ENCODE measurements around the gene ZNF497. TPM values are rescaled to one million over a fixed set of nuclear protein-coding genes. Genes with fewer than 3 reads are reported as not detected.
A peak's percentile ranks its signal among the peaks of the same experiment; 100 is the strongest.
"Not testable (repeated sequence)": the region's sequence is repeated elsewhere in the genome, so short reads cannot be mapped to it uniquely, and the experiment has no call there.

ZNF497 gene
- 1.1 and 3.0 TPM in 2 replicates for total RNA-seq (2014; rRNA removed; shearing (Covaris generic); ENCODE audit: low replicate concordance)

DNA sequence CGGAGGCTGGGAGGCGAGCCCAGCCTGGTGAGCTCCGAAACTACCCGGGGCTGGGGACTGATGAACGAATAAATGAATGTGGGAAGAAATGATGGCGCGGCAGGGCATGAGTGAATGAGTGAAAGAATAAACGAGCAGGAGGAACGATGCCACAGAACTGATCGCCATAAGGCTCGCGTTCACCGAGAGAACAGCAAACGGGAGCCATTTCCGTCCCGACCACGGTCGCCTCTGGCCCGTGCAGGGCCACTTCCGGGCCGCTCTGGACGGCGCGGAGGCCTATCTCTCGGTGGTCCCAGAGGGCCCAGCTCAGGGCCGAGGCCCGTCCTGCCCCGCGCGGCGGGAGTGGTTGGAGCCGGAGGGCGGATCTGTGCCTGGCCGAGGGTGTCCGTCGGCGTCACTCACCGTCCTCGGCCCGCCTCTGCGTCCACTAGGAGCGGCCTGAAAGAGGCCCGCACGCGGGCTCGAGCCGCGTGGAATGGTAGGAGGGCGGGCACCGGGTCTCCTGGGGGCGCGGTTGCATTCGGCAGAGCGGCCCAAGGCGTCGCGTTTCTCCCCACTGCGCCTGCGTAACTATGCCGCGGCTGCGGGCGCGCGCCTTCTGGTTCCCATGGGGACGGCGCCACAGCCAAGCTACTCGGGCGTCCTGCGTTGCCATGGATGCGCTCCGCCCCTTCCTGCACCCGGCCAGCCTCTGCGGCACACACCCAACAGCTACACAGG lies at the start of gene ZNF497:
ZNF497 (minus strand) TSS at position 480 of the 723 bp plus-strand sequence. CDS start 5,116 bp downstream, outside the sequence.
- H2AFZ ChIP-seq (ENCODE audit: low read length) = peak within 1 kb of the TSS; percentile 86; the same call in 1 of the 2 replicates
- H3K36me3 ChIP-seq (ENCODE audit: insufficient read depth, low read length) = no peaks in the 10 kb centered on the region
- H3K9me2 ChIP-seq (replicated peaks; ENCODE audit: insufficient read depth, low read length) = no peaks in the 10 kb centered on the region

DNA sequence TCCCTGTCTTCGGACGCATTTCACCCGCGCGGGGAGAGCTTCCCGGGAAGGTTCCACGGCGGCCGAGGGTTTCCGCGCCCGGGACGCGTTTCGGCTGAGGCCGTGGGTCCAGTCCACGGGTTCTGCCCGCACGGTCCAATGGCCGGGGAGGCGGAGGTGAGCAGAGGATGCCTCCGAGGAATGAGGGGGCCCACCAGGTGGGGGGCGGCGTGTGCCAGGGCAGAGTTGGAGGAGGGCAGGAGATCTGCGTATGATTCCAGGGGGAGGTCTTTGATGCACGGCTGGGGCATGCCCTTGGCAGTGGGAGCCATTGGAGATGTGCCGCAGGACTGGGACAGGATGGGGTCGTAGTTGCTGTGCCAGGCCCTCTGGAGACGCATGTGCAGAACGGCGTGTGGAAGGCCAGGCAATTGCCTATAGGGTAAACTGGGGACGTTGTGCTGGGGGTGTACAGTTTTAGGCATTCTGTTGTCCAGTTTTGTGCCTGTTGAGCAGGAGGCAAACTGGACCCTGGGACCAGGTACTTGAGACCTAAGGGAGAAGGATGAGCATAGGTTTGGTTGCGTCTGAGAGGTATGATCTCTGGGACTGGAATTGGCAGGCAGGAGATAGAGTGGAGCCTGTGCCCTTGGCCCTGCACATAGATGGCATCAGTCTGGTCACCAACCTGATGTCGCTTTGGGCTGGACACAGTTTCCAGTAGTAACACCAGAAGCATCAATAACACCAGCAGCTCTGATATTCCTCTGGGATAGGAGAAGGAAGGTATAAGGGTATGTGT lies 46.6 kb upstream of the ZNF497 start:
- Histone ChIP-seq H3K79me2 (ENCODE audit: low read length) (peaks cover 55% of the 10 kb centered on the region), H2AFZ (ENCODE audit: low read length) (peak overlapping the region; percentile 61; the same call in 1 of the 2 replicates), H3K4me2 (ENCODE audit: low read depth, low read length, poor library complexity, severe bottlenecking) (peak overlapping the region; percentile 74), H4K20me1 (ENCODE audit: insufficient read depth, low read depth, low read length) (no peaks in the 10 kb centered on the region), H3K4me3 (ENCODE audit: low read length) (peak overlapping the region; percentile 94), H3K9me3 (ENCODE audit: low read length) (no peaks in the 10 kb centered on the region), H3K4me1 (ENCODE audit: low read length) (peaks cover 23% of the 10 kb centered on the region), H3K27ac (ENCODE audit: low read length) (peak overlapping the region; percentile 53; the same call in 1 of the 2 replicates), H3K9ac (ENCODE audit: low read length) (peak overlapping the region; percentile 78), H3K9me2 (replicated peaks; ENCODE audit: insufficient read depth, low read length) (no peaks in the 10 kb centered on the region), H3K36me3 (ENCODE audit: insufficient read depth, low read length) (peaks cover 14% of the 10 kb centered on the region), H3K27me3 (ENCODE audit: low read length) (no peaks in the 10 kb centered on the region)
- peak; percentile 87 for DNase-seq

More for the DNA sequence above, at the start of gene ZNF497:
- H3K4me2 ChIP-seq (ENCODE audit: low read depth, low read length, poor library complexity, severe bottlenecking) = peak within 1 kb of the TSS; percentile 98
- H3K79me2 ChIP-seq (ENCODE audit: low read length) = peaks cover 13% of the 10 kb centered on the region
- H3K27me3 ChIP-seq (ENCODE audit: low read length) = no peaks in the 10 kb centered on the region
- H3K4me1 ChIP-seq (ENCODE audit: low read length) = peaks cover 17% of the 10 kb centered on the region
- peak within 1 kb of the TSS; percentile 90 for H3K27ac ChIP-seq (ENCODE audit: low read length)
- H3K9ac ChIP-seq (ENCODE audit: low read length) = peak within 1 kb of the TSS; percentile 99
- H3K4me3 ChIP-seq (ENCODE audit: low read length) = peak within 1 kb of the TSS; percentile 96
- DNase-seq = peak; percentile 100
- no peaks in the 10 kb centered on the region for H4K20me1 ChIP-seq (ENCODE audit: insufficient read depth, low read depth, low read length)
- no peaks in the 10 kb centered on the region for H3K9me3 ChIP-seq (ENCODE audit: low read length)

- no peaks in the 10 kb centered on the region for H4K20me1 ChIP-seq (ENCODE audit: insufficient read depth, low read depth, low read length)
- peak within 1 kb of the TSS; percentile 61; the same call in 1 of the 2 replicates for H2AFZ ChIP-seq (ENCODE audit: low read length)
- DNase-seq = peak; percentile 100
- peak within 1 kb of the TSS; percentile 94 for H3K4me3 ChIP-seq (ENCODE audit: low read length)
- H3K36me3 ChIP-seq (ENCODE audit: insufficient read depth, low read length) = peaks cover 14% of the 10 kb centered on the region
- no peaks in the 10 kb centered on the region for H3K9me2 ChIP-seq (replicated peaks; ENCODE audit: insufficient read depth, low read length)
- peaks cover 23% of the 10 kb centered on the region for H3K4me1 ChIP-seq (ENCODE audit: low read length)
- H3K79me2 ChIP-seq (ENCODE audit: low read length) = peaks cover 53% of the 10 kb centered on the region
- peak within 1 kb of the TSS; percentile 78 for H3K9ac ChIP-seq (ENCODE audit: low read length)
- peak within 1 kb of the TSS; percentile 60 for H3K27ac ChIP-seq (ENCODE audit: low read length)
- H3K4me2 ChIP-seq (ENCODE audit: low read depth, low read length, poor library complexity, severe bottlenecking) = peak within 1 kb of the TSS; percentile 74
- H3K27me3 ChIP-seq (ENCODE audit: low read length) = no peaks in the 10 kb centered on the region
- no peaks in the 10 kb centered on the region for H3K9me3 ChIP-seq (ENCODE audit: low read length)
These were observed 45.8 kb upstream of the ZNF497 start, which contains the start of gene ZNF584 for GRCh38 chr19:58408152-58409009. ZNF584 (plus strand) TSS chr19:58408649; CDS start chr19:58409148, 499 bp downstream.

GRCh38 chr19:58407658-58408151 lies 45.2 kb upstream of the ZNF497 start:
- DNase-seq = no peak
- H4K20me1 ChIP-seq (ENCODE audit: insufficient read depth, low read depth, low read length) = no peaks in the 10 kb centered on the region
- no peak overlapping the region for H2AFZ ChIP-seq (ENCODE audit: low read length)
- peaks cover 7% of the 10 kb centered on the region for H3K36me3 ChIP-seq (ENCODE audit: insufficient read depth, low read length)
- H3K27ac ChIP-seq (ENCODE audit: low read length) = peak overlapping the region; percentile 60
- no peaks in the 10 kb centered on the region for H3K9me3 ChIP-seq (ENCODE audit: low read length)
- H3K27me3 ChIP-seq (ENCODE audit: low read length) = no peaks in the 10 kb centered on the region
- peak overlapping the region; percentile 94 for H3K4me3 ChIP-seq (ENCODE audit: low read length)
- H3K9ac ChIP-seq (ENCODE audit: low read length) = peak overlapping the region; percentile 78
- H3K79me2 ChIP-seq (ENCODE audit: low read length) = peaks cover 52% of the 10 kb centered on the region
- H3K9me2 ChIP-seq (replicated peaks; ENCODE audit: insufficient read depth, low read length) = no peaks in the 10 kb centered on the region
- peak overlapping the region; percentile 74 for H3K4me2 ChIP-seq (ENCODE audit: low read depth, low read length, poor library complexity, severe bottlenecking)
- H3K4me1 ChIP-seq (ENCODE audit: low read length) = peaks cover 27% of the 10 kb centered on the region

- DNase-seq = peak; percentile 76
- H3K4me3 ChIP-seq (ENCODE audit: low read length) = peak overlapping the region; percentile 94
- no peaks in the 10 kb centered on the region for H3K9me3 ChIP-seq (ENCODE audit: low read length)
- peaks cover 54% of the 10 kb centered on the region for H3K79me2 ChIP-seq (ENCODE audit: low read length)
- peak overlapping the region; percentile 60; the same call in 1 of the 2 replicates for H3K27ac ChIP-seq (ENCODE audit: low read length)
- peaks cover 34% of the 10 kb centered on the region for H3K4me1 ChIP-seq (ENCODE audit: low read length)
- H4K20me1 ChIP-seq (ENCODE audit: insufficient read depth, low read depth, low read length) = no peaks in the 10 kb centered on the region
- H2AFZ ChIP-seq (ENCODE audit: low read length) = no peak overlapping the region
- peak overlapping the region; percentile 74 for H3K4me2 ChIP-seq (ENCODE audit: low read depth, low read length, poor library complexity, severe bottlenecking)
- 0 out of 2 replicates have a peak, but pooled peaks cover 3% of the 10 kb centered on the region for H3K36me3 ChIP-seq (ENCODE audit: insufficient read depth, low read length)
- H3K27me3 ChIP-seq (ENCODE audit: low read length) = no peaks in the 10 kb centered on the region
- peak overlapping the region; percentile 78 for H3K9ac ChIP-seq (ENCODE audit: low read length)
- H3K9me2 ChIP-seq (replicated peaks; ENCODE audit: insufficient read depth, low read length) = no peaks in the 10 kb centered on the region
These were observed 44.5 kb upstream of the ZNF497 start for GRCh38 chr19:58406818-58407657.

DNA sequence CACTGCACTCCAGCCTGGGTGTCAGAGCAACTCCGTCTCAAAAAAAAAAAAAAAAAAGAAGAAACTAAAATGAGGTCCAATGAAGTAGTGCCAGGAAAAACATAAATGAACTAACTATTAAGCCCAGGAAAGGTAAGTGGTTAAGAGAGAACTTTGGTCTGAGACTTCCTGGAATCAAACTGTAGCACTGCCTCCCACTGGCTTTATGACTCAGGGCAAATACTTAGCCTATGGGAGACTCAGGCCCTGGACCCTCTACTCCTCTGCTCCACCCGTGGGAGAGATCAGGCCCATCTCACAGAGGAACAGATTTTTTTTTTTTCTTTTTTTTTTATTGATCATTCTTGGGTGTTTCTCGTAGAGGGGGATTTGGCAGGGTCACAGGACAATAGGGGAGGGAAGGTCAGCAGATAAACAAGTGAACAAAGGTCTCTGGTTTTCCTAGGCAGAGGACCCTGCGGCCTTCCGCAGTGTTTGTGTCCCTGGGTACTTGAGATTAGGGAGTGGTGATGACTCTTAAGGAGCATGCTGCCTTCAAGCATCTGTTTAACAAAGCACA lies 41.4 kb upstream of the ZNF497 start:
- H3K4me3 ChIP-seq (ENCODE audit: low read length); H3K27ac ChIP-seq (ENCODE audit: low read length); H3K9ac ChIP-seq (ENCODE audit: low read length); H3K9me2 ChIP-seq (replicated peaks; ENCODE audit: insufficient read depth, low read length); H2AFZ ChIP-seq (ENCODE audit: low read length); H3K9me3 ChIP-seq (ENCODE audit: low read length); H3K36me3 ChIP-seq (ENCODE audit: insufficient read depth, low read length); DNase-seq; H3K4me2 ChIP-seq (ENCODE audit: low read depth, low read length, poor library complexity, severe bottlenecking); H3K27me3 ChIP-seq (ENCODE audit: low read length); H4K20me1 ChIP-seq (ENCODE audit: insufficient read depth, low read depth, low read length): not testable (repeated sequence)
- H3K4me1 ChIP-seq (ENCODE audit: low read length) = peaks cover 36% of the 10 kb centered on the region
- peaks cover 34% of the 10 kb centered on the region for H3K79me2 ChIP-seq (ENCODE audit: low read length)

Measured in Karpas-422 (cell line).